HG02981 (cell line): ENCODE measurements around the gene RNF175.

ENCODE experiments used
- ATAC-seq: cut with Tn5 transposase; IDR thresholded peaks from one replicate; pipeline ENCODE4 v1.9.1; 2021; ENCODE audit warnings: mild to moderate bottlenecking, moderate library complexity; ENCODE audit not compliant: unreplicated experiment

Gene RNF175

DNA sequence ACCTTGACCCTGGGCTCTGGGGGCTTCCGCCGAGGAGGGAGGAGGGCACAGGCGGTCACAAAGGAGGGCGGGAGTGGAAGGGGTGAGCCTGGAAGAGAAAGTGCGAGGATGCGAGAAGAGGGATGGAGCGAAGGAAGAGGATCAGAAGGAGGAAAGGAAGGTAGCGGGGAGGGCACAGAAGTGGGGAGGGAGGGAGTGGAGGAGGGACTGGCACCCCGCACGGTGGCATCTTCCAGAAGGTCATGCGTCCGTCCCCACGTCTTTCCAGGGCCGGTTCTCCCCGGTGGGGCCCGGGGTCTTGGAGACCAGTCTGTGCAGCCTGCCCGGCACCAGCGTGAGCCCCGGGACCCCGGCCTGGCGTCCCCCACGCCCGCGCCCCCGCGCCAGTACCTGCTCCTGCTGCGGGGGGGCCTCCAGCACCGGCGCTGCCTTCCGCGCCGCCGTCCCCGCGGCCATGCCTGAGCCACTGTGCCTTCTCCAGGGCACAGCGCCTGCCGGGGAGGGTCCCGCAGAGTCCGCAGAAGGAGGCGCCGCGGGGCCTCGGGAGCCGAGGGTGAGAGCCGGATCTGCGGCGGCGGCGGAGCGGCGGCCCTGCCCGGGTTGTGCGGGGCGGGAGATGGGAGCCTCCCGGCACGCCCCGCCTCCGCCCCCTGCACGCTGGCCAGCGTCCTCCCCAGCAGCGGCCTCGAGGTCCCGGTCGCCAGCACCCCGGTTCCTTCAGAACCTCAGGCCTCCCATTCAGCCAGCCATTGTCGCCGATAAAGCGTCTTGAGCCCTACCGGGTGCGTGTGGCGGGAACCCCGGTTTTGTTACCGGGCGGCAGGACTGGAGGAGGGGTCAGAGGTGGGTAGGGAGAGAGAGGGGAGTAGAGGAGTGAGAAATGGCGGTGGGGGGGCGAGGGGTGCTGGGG lies at the start of gene RNF175:
Gene RNF175, minus strand, starts transcription at position 618 of the 910 bp plus-strand sequence. Its CDS starts 162 bp downstream, at position 456.
- ATAC-seq = no peak

DNA sequence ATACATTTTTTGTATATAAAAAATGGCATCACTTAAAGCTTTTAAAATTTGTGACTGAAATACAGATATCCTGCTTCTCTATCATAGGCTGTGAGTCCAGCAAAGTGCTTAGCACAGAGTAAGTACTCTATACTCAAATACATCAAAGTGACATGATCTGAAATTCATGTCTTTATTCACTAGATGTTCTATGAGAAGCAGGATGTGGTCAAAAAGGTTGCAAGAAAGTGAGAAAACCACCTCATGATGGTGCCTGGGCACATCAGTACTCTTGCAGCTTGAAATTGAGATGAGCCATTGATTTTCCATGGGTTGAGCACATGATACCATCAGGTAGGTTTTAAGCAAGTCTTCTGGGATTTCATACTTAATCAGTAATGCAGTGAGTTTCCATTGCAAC lies 49.5 kb upstream of the RNF175 start:
- no peak for ATAC-seq

DNA sequence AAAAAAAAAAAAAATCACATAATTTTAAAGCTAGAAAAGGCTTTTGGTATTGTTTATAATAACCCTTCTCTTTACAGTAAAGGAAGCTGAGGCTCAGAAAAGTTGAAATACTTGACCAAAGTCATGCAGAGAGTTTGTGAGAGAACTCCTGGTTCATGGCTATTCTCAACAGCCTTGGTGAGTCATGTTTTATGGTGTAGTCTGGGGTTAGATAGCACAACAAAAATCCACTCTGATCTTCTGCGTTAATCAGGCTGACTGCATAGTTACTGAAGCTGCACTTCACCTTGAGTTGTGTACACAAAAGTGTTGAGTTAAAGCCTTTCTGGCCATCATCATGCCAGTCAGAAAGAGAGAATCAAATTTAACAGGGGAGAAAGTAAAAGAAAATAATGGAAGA lies 48.4 kb upstream of the RNF175 start:
- ATAC-seq = no peak

DNA sequence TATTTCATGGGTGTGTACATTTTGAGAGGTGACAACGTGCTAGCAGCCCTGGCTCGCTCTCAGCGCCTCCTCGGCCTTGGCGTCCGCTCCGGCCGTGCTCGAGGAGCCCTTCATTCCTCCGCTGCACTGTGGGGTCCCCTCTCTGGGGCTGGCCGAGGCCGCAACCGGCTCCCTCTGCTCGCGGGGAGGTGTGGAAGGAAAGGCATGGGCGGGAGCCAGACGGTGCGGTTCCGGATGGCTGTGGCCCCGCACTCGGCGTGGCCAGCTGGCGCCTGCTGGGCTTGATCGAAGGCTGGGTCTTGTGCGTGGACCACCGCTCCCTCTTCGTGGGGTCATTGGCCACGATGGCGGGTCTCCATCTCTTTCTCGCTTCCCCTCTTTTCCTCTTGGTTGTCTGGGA lies 46.2 kb upstream of the RNF175 start:
- no peak for ATAC-seq

DNA sequence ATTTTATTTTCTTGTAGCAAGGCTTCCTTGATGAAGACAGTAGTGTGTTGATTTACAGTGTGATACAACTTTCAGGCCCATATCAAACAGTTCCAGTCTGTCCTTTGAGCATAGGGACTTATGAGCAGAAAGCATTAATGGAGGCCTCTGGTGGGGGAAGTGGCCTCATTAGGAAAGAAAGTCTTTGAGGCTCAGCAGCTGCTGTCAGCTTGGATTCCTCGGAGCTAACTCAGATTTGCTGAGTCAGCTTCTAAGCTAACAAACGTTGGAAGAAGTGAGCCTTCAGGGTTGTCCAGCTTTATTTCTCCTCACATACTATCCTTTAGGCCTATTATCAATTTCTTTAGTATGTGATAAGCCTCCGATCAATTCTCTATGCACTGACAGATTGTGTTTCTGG lies 44.9 kb upstream of the RNF175 start:
- ATAC-seq = no peak

DNA sequence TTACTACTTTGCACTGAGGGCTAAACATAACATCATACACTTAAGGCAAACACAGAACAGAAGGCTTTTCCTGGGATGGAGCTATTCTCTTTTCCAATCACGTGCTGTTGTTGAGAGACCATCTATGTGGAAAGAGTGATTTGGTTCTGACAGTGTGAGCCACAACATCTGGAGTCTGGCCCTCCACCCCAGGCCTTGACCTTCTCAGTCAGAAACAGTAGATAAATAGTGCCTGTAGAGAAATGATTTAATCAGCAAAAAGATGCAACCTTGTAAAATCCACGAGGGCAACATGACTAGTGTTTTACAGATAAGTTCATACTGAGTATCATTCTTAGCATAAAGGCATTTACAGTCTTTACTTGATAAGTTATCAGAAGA lies 39.9 kb upstream of the RNF175 start:
- ATAC-seq = no peak

DNA sequence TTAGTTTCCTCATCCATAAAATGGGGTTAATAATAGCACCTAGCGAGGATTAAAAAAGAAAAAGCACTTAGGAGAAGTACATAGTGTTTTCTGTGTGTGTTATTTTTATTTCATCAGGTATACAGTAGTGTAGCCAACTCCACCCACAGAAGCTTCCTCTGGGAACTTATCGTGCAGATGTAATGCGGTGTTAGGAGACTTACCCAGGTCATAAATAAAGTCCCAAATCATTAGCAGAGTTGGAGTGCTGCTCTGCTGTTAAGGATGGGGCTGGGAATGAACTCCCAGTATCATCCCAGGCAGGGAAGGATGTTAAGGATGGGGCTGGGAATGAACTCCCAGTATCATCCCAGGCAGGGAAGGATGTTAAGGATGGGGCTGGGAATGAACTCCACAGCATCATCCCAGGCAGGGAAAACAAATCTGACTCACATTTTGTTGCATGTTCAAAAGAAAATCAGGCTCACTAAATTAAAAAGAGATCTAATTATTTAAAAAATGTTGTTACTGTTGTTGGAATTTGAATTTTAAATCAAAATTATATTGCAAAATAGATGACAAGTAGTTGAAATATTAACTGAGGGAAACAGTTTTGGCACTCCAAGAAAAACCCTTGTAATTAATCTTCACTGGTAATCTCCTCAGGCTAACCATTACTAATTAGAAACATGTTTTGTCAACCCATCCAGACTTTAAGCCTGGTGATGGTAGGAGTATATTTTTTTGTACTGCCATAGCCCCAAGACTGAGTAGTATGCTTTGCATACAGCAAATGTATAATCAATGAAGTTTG lies 39.3 kb upstream of the RNF175 start:
- ATAC-seq = no peak

DNA sequence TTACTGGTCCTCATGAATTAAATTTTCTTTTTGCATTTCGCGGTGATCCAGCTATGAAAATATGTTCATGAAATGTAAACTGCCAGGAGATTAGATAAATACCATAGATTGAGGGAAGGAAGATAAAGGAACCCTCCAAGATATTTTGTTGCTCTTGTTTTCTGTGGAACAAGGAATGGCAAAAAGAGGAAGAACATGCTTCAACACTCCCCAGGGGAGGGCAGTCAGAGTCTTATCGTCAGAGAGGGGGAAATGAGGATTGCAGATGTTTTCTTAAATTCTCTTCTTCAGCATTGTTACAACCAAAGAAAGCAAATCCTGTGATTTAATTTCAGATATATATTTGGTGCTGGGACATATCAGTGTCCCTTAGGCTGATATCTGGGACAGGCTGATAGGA lies 38.6 kb upstream of the RNF175 start:
- no peak for ATAC-seq

DNA sequence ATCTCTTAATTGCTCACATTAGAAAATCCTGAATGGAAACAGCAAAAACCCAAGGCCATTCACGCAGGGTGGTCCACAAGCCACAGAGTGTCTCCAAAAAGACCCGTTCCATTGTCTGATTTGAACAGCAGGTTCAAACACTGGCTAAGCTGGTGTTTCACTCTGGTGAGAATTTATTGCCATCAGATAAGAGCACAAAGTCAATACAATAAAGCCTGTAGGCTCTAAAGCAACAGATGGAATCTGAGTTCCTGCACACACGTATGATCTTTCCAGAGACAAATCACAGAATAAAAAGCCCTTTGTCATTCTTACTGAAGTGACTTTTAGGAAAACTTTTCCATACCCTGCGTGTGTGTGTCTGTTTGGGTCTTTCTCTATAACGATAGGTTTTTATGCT lies 34.2 kb upstream of the RNF175 start:
- ATAC-seq = no peak

DNA sequence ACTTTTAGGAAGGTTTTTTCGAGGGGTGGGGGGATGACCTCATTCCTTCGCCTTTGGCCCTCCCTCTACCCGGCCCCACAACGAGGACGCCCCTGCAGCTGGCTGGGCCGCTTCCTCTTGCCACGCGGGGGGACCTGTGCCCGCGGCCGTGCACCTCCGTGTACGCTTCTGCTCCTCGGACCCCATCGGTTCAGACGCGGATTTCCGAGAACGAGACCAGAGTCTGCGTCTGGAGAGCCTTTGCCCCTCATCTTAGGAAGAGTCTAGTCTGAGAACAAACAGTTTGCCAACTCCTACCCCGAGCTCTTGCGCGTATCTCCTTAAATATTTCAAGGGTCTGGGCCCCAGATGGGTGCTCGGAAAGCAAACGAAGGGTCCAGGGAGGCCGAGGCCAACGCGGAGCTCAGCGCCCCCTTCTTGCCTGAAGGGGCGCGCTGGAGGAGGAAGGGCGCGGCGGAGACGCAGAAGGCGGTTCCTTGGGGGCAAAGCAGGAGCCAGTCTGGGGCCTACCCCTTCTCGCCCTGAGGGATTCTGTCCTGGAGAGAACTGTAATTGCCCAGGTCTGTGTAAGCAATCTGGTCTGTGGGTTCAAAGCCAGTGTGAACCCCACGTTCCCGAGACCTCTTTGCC lies 32.9 kb upstream of the RNF175 start:
- ATAC-seq = no peak

DNA sequence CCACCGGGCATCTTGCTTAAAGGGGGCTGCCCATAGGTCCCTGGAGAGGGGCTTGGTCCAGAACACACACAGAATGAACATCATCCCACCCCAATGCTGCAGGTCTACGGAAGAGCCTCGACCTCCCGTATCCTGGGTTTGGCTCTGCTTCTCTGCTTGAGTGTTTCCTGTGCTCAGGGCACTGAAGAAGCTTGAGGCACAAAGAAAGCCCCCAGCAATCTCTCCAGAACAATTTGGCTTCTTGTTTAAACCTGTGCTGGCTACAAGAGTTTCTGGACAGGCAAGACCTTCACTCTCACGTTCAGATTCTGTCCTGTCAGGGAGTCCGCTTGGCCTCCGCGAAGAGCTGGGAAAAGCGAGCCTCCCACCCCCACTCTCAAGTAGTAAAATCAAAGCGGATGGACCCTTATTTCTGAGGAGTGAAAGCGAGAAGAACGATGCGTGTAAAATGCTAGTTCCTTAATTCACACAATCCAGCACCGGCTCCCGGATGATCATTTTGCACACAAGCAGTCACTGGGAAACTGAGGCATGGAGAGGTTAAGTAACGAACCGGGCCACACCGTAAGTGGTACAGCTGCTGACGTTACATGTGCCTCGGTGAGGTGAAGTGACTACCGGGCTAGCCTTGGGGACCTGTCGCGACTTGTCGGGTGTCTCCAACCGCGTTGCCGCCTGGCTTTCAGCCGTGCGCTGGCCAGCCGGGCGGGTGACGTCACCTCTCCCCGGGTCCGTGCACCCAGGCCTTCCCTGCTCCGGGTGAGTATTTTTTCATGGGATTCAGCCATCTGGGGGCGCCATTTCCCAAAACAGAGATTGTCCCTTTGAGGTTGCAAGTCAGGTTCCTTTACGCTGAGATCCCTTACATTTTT lies 32.2 kb upstream of the RNF175 start:
- ATAC-seq = no peak

DNA sequence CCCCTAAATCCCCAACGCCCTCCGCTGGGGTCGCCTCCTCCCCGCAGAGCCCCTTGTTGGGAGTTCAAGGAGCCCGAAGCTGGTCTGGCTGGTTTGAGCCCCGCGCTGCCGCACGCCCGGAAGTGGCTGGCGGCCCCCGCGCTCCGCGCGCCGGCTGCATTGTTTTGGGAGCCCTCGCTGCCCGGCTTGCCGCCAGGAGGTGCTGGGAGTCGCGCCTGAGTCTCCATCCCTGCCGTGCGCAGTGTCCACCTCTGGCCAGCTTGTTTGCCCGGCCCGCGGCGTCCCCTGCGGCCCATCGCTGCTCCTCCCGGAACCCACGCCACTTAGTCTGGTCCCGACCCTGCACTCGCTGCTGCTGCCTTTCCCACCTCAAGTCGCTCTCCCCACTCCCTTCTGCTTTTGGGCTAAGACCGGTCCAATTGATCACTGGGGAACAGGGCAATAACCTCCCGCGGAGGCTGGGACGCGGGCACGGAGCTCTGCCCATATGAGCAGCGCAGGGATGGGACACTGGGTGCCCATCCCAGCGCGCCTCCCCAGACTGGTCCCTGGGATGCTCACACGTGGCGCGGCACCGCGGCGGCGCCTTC lies 31.2 kb upstream of the RNF175 start:
- ATAC-seq = no peak

DNA sequence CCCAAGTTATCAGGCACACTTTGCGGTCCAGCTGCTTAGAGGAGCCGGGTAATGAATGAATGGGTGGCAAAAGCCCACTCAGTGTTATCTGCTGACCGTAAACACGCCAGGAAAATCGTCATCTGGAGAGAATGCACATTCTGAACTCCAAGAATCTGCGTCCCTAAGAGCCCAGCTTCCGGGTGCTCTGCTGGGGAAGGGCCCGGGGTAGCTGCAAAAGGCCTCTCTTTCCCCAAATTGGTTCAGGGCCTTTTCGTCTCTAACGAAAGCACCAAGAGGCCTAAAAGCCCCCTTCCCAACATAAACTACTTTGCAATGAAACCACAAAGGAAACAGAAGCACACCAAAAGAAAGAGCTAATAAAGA lies 30.7 kb upstream of the RNF175 start:
- ATAC-seq = no peak

DNA sequence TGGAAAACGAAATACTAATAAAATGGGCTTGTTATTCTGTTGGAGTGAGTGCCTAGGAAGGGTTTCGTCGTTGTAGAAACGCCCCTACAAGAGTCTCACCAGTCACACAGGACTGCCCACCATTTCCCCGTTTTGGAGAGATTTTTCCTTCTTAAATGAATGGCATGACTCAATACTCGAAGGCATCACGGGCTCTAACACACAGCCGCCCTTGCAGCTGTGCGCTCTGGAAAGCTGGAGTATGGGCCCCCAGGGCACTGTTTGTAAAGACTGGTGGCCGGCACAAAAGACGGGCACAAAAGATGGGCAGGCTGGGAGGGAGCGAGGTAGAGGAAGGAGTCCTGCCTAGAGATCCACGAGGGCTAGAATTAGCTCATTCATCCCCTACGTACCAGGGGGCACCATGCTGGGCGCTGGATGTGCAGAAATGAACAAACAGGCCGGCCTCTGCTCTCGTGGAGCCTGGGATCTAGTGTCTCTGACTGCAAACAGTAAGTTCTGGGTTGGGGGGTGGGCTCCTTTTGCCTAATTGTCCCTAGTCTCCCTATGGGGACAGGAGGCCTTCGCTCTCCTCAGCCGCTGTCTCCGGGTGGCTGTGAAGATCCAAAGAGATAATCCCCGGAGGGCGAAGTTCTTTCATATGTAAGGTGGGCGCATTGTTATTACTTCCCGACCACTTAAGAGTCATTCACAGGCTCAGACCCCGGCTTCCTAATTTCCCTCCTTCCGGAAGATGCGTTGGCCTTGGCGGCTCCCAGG lies 30.1 kb upstream of the RNF175 start:
- no peak for ATAC-seq

DNA sequence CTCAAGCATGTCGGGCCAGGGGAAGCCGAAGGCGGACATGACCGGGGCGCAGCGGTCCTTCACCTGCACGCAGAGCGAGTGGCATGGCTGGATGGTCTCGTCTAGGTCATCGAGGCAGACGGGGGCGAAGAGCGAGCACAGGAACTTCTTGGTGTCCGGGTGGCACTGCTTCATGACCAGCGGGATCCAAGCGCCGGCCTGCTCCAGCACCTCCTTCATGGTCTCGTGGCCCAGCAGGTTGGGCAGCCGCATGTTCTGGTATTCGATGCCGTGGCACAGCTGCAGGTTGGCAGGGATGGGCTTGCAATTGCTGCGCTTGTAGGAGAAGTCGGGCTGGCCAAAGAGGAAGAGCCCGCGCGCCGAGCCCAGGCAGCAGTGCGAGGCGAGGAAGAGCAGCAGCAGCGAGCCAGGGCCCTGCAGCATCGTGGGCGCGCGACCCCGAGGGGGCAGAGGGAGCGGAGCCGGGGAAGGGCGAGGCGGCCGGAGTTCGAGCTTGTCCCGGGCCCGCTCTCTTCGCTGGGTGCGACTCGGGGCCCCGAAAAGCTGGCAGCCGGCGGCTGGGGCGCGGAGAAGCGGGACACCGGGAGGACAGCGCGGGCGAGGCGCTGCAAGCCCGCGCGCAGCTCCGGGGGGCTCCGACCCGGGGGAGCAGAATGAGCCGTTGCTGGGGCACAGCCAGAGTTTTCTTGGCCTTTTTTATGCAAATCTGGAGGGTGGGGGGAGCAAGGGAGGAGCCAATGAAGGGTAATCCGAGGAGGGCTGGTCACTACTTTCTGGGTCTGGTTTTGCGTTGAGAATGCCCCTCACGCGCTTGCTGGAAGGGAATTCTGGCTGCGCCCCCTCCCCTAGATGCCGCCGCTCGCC lies 28.8 kb upstream of the RNF175 start, which contains the start of gene SFRP2:
Gene SFRP2, minus strand, starts transcription at position 671 of the 864 bp plus-strand sequence. Its CDS starts 248 bp downstream, at position 423.
- no peak for ATAC-seq

DNA sequence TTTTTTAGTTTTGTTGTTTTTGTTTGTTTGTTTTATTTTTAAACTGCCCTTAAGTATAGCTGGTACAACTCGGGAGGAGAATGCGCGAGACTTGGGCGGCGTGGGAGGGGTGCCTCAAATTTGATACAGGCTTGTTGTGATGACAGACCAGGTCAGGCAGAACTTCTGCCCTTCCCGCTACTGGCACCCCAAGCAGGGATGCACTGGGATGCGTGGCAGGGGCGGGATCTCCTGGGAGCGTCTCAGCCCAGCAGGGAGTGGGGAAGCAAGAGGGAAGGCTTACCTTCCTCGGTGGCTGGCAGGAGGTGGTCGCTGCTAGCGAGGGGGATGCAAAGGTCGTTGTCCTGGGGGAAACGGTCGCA lies 28.2 kb upstream of the RNF175 start:
- no peak for ATAC-seq

DNA sequence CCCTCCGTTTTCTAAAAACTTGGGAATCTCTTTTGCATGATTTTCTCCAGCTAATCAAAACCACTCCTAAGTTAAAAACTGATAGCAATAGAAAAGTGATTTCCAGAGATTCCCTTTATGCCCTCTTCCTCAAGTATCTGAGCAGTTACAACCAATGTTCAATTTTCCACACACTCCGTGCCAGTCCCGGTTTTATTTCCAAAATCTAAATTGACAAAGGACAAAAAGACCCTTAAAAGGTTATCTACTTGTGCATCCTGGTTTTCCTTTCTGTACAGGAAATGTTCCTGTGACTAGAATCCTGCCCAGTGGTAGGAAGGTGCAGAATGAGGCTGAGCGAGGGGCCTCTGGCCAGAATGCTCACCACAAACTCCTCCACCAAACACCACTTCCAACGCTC lies 27.8 kb upstream of the RNF175 start:
- no peak for ATAC-seq

DNA sequence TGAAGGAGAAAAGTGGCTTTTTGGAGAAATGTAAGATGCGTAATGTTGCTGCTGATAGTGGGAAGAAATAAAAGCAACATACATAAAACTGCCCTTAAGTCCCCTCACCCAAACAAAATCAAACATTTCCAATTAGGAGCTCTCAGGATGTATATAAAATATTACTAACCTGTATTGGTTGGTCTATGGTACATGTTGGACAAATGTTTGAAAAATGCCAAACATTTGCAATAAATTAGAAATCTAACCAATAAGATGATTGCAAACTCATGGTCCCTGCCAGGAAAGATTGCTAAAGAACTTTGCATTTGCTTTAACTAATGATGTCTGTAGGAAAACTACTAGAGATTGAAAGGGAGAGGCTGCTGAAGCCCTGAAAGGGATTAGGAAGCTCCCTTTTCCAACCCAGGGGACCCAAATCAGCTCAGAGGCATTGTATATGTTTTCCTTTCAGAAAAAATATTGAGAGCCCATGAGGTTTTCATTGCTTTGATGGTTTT lies 27.3 kb upstream of the RNF175 start:
- ATAC-seq = no peak
